HG03159 (cell line): ENCODE data around the gene HOXA4.

ENCODE experiments used
- ATAC-seq: cut with Tn5 transposase; IDR thresholded peaks from one replicate; pipeline ENCODE4 v1.9.1; 2021; ENCODE audit warnings: mild to moderate bottlenecking, moderate library complexity; ENCODE audit not compliant: unreplicated experiment

The HOXA4 gene

GRCh38 chr7:27147199-27148030 is 16.9 kb upstream of the HOXA4 start, which contains the start of gene HOXA6:
TSS of gene HOXA6 (minus strand) at chr7:27147774. CDS start at chr7:27147749, 25 bp downstream.
- no peak for ATAC-seq

GRCh38 chr7:27146491-27147198 is 16.1 kb upstream of the HOXA4 start:
- no peak for ATAC-seq

- ATAC-seq, result no peak
Measured at GRCh38 chr7:27145914-27146412, 15.4 kb upstream of the HOXA4 start.

- ATAC-seq, result no peak
Measured at GRCh38 chr7:27145165-27145913, 14.8 kb upstream of the HOXA4 start.

GRCh38 chr7:27144781-27145164 is 14.2 kb upstream of the HOXA4 start:
- no peak for ATAC-seq

GRCh38 chr7:27143950-27144780 is 13.6 kb upstream of the HOXA4 start:
- no peak for ATAC-seq

GRCh38 chr7:27143023-27143949 is 12.7 kb upstream of the HOXA4 start, which contains the start of gene HOXA5:
TSS of gene HOXA5 (minus strand) at chr7:27143681. CDS start at chr7:27143607, 74 bp downstream.
- ATAC-seq, result no peak

- ATAC-seq, result no peak
Measured at GRCh38 chr7:27142580-27143022, 12.0 kb upstream of the HOXA4 start.

- ATAC-seq, result no peak
Measured at GRCh38 chr7:27141923-27142579, 11.5 kb upstream of the HOXA4 start.

GRCh38 chr7:27141137-27141922 is 10.8 kb upstream of the HOXA4 start:
- ATAC-seq, result no peak

- ATAC-seq, result no peak
Measured at GRCh38 chr7:27140126-27140857, 9.7 kb upstream of the HOXA4 start.

GRCh38 chr7:27139334-27140125 is 9.0 kb upstream of the HOXA4 start:
- no peak for ATAC-seq

- no peak for ATAC-seq
Measured at GRCh38 chr7:27138985-27139333, 8.4 kb upstream of the HOXA4 start.

- no peak for ATAC-seq
Measured at GRCh38 chr7:27138472-27138871, 7.9 kb upstream of the HOXA4 start.

- ATAC-seq, result no peak
Measured at GRCh38 chr7:27137640-27138315, 7.2 kb upstream of the HOXA4 start.

- no peak for ATAC-seq
Measured at GRCh38 chr7:27134392-27134791, 3.8 kb upstream of the HOXA4 start.
